NCI-H446 treated with DMSO at 0.1 percent for 48 hours (cell line): ENCODE data around the gene RAP1A.
"Not testable (repeated sequence)": the region's sequence is repeated elsewhere in the genome, so short reads cannot be mapped to it uniquely, and the experiment has no call there.

Experiments used
- DNase-seq: peaks from one replicate; lab custom pipeline; 2025; lab: John Stamatoyannopoulos, UW

RAP1A gene

GRCh38 chr1:111737216-111738132, 117.9 kb downstream of the RAP1A start:
- DNase-seq = peak; percentile 37

GRCh38 chr1:111738133-111738435, 118.5 kb downstream of the RAP1A start:
- no peak for DNase-seq

DNA sequence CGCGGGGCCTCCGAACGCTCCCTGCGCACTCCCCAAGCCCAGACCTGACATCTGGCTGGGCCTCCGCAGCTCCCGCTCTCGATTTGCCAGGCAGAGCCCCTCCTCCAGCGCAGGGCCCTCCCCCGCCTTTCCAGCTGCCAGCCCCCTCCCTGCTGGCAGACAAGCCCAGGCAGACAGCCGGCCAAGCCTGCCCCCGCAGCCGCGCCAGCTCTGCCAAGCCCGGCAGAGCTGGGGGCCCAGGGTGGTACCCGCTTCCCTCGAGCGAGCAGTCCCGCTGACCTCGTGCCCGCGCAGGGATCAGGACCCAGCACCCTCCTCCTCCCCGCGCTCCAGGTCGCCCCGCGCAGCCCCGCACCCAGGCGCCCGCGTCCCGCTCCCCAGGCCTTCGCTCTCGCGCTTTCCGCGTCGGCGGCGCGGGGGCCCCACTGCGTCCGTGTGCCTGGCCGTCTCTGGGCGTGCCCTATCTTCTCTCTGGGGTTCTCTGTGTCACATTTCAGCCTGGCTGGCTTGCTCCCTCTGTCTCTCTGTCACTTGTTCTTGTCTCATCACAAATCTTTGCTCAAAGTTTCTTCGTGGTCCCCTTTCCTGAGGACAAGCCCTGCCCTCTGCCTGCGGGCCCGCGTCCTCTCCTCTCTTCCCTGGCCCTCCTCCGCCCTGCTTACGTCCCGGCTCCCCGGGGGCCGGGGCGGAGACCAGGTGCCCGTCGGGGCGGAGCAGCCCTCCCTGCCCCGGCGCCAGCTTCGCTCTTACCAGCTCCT, 119.0 kb downstream of the RAP1A start:
- DNase-seq = peak; percentile 86

- DNase-seq = peak; percentile 77
Measured at GRCh38 chr1:111739194-111739924, 119.8 kb downstream of the RAP1A start, which contains the start of gene INKA2. TSS of gene INKA2 (minus strand) at chr1:111739395. CDS start at chr1:111739242, 153 bp downstream.

- no peak for DNase-seq
Measured at GRCh38 chr1:111739925-111740765, 120.6 kb downstream of the RAP1A start.

DNA sequence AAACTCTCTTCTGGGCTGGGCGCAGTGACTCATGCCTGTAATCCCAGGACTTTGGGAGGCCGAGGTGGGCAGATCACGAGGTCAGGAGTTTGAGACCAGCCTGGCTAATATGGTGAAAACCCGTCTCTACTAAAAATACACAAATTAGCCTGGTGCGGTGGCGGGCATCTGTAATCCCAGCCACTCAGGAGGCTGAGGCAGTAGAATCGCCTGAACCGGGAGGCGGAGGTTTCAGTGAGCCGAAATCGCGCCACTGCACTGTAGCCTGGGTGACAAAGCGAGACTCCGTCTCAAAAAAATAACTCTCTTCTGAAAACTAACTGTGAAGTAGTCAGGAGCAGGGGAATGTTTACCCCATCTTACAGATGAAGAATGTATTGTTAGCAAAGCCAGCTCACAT, 122.7 kb downstream of the RAP1A start:
- DNase-seq = not testable (repeated sequence)

- DNase-seq = no peak
Measured at GRCh38 chr1:111742938-111743549, 123.5 kb downstream of the RAP1A start.

DNA sequence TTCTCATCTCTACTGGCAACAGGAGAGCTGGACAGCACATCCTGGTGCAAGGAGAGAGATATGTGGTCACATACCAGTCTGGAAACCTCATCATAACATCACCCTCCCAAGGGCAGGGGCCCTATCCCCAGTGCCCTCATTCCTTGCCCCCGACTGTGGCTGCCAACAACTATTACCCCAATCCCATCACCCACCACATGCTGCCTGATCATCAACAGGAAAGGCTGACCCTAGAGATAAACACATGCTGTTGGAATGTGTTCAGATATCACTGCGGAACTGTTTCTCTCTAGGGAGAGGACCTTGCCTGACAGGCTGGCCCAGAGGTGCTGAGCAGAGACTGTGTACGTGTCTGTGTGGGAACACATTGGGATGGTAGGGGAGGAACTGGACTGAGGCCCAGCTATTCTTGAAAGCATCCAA, 124.1 kb downstream of the RAP1A start:
- DNase-seq = no peak

GRCh38 chr1:111745675-111746613, 126.4 kb downstream of the RAP1A start:
- DNase-seq = no peak

- no peak for DNase-seq
Measured at GRCh38 chr1:111746614-111746999, 127.0 kb downstream of the RAP1A start.

DNA sequence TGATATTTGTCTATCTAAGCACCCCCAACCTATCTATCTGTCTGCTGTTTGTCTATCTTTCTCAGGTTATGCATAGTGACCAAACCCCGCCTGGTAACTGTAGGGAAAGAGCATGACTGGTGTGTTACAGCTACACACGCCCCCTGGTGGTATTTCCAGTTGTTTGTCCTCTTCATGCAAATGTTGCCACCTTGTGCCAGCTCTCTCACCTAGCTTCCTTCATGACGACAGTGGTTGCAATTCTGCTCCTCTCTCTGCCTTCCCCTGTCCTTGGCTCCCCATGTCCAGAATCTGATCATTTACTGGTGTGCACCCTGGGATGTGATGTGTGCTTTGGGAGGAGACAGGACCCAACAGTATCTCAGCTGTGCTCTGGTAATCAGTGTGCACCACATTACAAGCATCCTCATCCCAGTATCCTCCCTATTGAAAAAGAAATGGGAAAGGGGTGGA, 127.7 kb downstream of the RAP1A start:
- DNase-seq = peak; percentile 45

- no peak for DNase-seq
Measured at GRCh38 chr1:111747947-111748346, 128.4 kb downstream of the RAP1A start.

DNA sequence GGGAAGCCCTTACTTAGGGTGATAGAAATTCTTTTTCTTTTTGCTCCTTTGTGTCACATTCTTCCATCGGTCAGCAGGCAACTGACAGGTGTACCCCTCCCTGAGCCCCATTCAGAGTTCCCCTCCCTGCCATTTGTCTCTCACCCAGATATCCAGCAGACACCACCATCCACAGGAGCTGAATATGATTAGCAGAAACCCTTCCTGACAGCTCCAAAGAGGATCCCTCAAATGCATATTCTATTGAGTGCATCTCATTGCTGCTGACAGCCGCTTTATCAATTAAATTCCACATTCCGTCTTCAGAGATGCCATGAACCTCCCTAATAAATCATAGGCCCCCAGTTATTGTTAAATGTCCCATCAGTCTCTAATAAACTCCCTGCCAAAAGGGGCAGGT, 130.0 kb downstream of the RAP1A start:
- no peak for DNase-seq

- no peak for DNase-seq
Measured at GRCh38 chr1:111750856-111751255, 131.3 kb downstream of the RAP1A start.

DNA sequence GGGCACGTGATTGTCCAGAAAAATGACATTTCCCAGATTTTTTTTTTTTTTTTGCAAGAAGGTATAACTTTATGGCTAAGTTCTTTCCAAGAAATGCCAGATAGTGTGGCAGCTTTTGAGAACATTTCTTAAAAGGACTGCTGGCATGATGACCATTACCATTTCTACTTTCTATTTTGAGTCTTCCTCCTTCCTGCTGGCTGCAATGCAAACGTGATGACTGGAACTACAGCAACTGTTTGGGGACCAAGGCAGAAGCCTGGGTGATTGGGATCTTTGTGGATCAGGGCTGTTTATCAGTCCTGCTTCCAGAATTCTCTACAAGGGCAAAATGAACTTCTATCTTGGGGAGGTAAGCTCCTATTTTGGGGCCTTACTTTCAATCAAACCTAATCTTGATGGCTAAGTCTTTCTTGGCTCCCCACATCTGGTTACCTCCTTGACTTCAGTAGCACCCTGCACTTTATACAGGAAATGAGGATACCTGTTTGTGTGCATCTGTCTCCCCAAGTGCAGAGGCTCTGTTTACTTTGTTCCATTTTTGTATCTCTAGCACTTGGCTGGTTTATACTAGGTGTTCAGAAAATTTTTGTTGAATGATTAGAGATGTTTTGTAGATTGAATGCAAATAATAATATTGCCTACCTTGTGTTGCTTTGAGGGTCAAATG, 132.5 kb downstream of the RAP1A start:
- DNase-seq = no peak

DNA sequence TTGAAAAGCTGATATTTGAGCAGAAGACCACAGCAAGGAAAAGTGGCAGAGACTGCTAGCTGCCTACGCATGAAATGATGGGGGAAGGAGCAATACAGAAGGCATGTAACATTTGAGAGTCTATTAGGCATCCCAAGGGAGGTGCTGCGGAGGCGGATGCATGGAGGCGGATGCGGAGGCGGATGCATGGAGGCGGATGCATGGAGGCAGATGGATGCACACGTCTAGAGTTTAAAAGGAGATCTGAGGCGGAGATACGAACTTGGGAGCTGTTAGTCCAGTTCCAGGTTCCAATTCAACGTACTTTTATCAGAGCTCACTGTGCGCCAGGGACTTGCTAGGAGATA, 135.4 kb downstream of the RAP1A start:
- DNase-seq = peak; percentile 30

DNA sequence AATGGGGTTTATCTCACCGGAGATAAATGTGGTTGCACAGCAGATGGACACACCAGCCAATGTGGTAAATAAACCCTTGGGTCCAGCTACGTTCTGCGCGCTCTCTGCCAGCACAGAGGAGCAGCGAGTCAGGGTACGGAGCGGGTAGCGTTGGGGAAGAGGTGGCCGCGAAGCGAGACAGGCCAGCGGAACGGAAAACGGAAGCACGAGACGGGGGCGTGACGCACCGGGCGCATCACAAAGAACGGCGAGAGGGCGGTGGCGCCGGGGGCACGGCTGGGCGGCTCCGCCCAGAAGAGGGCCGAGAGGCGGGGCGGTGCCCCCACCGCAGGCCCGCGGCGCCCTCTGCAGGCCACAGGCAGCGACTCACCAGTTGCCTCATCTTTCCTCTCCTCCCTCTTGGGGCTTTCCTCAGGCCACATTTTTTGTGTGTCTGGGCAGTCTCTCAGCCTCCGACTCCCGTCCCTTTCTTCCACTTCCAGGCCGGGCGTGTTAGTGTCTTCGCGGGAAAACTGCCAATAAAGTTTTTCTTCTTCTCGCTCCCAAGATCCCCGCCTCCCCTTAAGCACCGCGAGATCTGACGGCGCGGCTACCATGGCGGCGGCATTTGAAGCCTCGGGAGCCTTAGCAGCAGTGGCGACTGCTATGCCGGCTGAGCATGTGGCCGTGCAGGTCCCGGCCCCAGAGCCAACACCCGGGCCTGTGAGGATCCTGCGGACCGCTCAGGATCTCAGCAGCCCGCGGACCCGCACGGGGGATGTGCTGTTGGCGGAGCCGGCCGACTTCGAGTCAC, 135.9 kb downstream of the RAP1A start, which contains the start of gene DDX20:
Gene DDX20, plus strand, starts transcription at position 571 of the 793 bp plus-strand sequence. Its CDS starts 24 bp downstream, at position 595.
- peak; percentile 88 for DNase-seq

DNA sequence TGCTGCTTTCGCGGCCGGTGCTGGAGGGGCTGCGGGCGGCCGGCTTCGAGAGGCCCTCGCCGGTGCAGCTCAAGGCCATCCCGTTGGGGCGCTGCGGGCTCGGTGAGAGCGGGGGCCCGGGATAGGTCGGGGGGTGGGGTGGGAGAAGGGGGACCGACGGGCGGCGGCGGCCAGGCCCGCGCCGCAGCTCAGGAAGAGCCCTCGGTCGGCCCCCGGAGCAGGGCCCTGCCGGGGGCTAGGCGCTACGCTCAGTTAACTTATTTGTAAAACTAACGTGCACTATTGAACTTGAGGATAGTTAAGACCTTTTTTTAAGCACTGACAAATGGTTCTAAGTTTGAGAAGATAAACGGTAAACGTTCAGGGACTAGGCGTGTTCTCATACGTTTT, 136.5 kb downstream of the RAP1A start:
- no peak for DNase-seq
